PC-9 (cell line): ENCODE measurements around the gene MYCBPAP.

ENCODE experiments used
- EZH2 ChIP-seq: fragments of 200-600 bp; sonication (generic); IDR thresholded peaks from 2 replicates; pipeline ENCODE4 v1.8.0; 2017; ENCODE audit warnings: antibody characterized with exemption, low read depth
- TF ChIP-seq, protein P1 (sequence below): fragments of 200-600 bp; sonication (generic); conservative IDR thresholded peaks from 2 replicates; pipeline ENCODE4 v1.6.1; 2017; ENCODE audit warnings: mixed run types, antibody characterized with exemption, mild to moderate bottlenecking, moderate library complexity

- TF ChIP-seq, protein P1, sequence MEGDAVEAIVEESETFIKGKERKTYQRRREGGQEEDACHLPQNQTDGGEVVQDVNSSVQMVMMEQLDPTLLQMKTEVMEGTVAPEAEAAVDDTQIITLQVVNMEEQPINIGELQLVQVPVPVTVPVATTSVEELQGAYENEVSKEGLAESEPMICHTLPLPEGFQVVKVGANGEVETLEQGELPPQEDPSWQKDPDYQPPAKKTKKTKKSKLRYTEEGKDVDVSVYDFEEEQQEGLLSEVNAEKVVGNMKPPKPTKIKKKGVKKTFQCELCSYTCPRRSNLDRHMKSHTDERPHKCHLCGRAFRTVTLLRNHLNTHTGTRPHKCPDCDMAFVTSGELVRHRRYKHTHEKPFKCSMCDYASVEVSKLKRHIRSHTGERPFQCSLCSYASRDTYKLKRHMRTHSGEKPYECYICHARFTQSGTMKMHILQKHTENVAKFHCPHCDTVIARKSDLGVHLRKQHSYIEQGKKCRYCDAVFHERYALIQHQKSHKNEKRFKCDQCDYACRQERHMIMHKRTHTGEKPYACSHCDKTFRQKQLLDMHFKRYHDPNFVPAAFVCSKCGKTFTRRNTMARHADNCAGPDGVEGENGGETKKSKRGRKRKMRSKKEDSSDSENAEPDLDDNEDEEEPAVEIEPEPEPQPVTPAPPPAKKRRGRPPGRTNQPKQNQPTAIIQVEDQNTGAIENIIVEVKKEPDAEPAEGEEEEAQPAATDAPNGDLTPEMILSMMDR, result no peak
- TF ChIP-seq EZH2, result no peak
Measured at GRCh38 chr17:50547736-50548083, 39.5 kb downstream of the MYCBPAP start.
